HFF-Myc (cell line): Measurements from ENCODE around the gene DDIT3.

Experiments used
- DNase-seq: peaks from one replicate; pipeline ENCODE4 v3.0.0-alpha.2; 2011; ENCODE audit warnings: low read depth; ENCODE audit errors: extremely low read depth
- H3K4me3 ChIP-seq: replicated peaks from 2 replicates; pipeline ENCODE4 v1.5.1; 2011; ENCODE audit warnings: low read depth, mild to moderate bottlenecking, control low read depth, low read length
- TF ChIP-seq, protein P1 (sequence below): IDR thresholded peaks from 2 replicates; pipeline ENCODE4 v1.5.1; 2012; ENCODE audit warnings: mild to moderate bottlenecking, low read depth, low read length, control low read depth; ENCODE audit errors: missing control alignments

DDIT3 gene

GRCh38 chr12:57558864-57559263 lies 38.5 kb upstream of the DDIT3 start:
- H3K4me3 ChIP-seq = no peak overlapping the region
- TF ChIP-seq, protein P1, sequence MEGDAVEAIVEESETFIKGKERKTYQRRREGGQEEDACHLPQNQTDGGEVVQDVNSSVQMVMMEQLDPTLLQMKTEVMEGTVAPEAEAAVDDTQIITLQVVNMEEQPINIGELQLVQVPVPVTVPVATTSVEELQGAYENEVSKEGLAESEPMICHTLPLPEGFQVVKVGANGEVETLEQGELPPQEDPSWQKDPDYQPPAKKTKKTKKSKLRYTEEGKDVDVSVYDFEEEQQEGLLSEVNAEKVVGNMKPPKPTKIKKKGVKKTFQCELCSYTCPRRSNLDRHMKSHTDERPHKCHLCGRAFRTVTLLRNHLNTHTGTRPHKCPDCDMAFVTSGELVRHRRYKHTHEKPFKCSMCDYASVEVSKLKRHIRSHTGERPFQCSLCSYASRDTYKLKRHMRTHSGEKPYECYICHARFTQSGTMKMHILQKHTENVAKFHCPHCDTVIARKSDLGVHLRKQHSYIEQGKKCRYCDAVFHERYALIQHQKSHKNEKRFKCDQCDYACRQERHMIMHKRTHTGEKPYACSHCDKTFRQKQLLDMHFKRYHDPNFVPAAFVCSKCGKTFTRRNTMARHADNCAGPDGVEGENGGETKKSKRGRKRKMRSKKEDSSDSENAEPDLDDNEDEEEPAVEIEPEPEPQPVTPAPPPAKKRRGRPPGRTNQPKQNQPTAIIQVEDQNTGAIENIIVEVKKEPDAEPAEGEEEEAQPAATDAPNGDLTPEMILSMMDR = no peak
- DNase-seq = no peak

DNA sequence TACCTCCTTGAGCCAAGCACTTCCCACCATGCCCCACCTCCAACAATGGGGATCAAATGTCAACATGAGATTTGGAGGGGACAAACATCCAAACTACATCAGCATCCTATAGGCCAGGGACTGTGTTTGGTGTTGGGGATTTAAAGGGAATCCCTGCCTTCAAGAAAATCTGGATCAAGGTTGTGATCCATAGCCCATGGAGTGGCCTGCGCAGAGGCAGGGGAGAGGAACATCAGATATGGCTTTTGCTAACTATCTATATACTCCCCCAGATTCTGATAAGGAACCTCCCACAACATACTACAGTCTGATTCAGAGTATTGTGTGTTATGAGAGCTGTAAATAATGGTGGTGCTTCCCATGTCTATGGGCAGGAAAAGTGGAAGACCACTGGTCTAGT lies 34.6 kb upstream of the DDIT3 start:
- no peak for DNase-seq

GRCh38 chr12:57554453-57554852 lies 34.1 kb upstream of the DDIT3 start:
- TF ChIP-seq, protein P1 = no peak
- no peak for DNase-seq
- H3K4me3 ChIP-seq = no peak overlapping the region

More for the DNA sequence above, 34.6 kb upstream of the DDIT3 start:
- TF ChIP-seq, protein P1 = no peak
- H3K4me3 ChIP-seq = no peak overlapping the region

- no peak overlapping the region for H3K4me3 ChIP-seq
- DNase-seq = no peak
- TF ChIP-seq, protein P1 = no peak
Measured at GRCh38 chr12:57553343-57554202, 33.3 kb upstream of the DDIT3 start.

GRCh38 chr12:57552835-57553313 lies 32.6 kb upstream of the DDIT3 start:
- TF ChIP-seq, protein P1 = no peak
- H3K4me3 ChIP-seq = no peak overlapping the region
- DNase-seq = peak; percentile 17

DNA sequence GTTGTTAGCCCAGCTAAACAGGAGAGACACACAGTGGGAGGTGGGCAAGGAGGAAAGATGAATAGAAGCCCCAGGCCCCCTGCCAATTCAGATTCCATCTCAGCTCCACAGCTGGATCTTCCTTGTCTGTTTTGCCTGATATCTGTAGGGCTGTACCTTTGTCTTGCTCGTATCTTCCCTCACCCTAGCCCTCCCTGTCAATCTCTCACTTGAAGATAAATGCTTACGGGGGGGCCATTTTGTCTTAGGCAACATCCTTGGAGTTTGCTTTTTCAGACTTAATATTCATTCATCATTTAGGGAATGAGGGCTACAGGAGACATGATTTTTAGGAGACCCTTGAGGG lies 32.0 kb upstream of the DDIT3 start:
- no peak for DNase-seq
- H3K4me3 ChIP-seq = no peak overlapping the region
- TF ChIP-seq, protein P1 = no peak
